ENCODE results near the gene RBPMS2.
"Not testable (repeated sequence)": the region's sequence is repeated elsewhere in the genome, so short reads cannot be mapped to it uniquely, and the experiment has no call there.

- TF ChIP-seq POLR2A, CTCF (IDR thresholded peaks at IDR 0.05): not testable (repeated sequence)
These were observed 20.5 kb upstream of the RBPMS2 start for GRCh38 chr15:64795921-64796320.

Measured in lower leg skin (tissue), 3 donors.